ENCODE results near the gene CCSER1. TPM values are rescaled to one million over a fixed set of nuclear protein-coding genes. Genes with fewer than 3 reads are reported as not detected.
"Not testable (repeated sequence)": the region's sequence is repeated elsewhere in the genome, so short reads cannot be mapped to it uniquely, and the experiment has no call there.

The CCSER1 gene
- total RNA-seq, 1 donor from 2014 or later, result 18.1 TPM

DNA sequence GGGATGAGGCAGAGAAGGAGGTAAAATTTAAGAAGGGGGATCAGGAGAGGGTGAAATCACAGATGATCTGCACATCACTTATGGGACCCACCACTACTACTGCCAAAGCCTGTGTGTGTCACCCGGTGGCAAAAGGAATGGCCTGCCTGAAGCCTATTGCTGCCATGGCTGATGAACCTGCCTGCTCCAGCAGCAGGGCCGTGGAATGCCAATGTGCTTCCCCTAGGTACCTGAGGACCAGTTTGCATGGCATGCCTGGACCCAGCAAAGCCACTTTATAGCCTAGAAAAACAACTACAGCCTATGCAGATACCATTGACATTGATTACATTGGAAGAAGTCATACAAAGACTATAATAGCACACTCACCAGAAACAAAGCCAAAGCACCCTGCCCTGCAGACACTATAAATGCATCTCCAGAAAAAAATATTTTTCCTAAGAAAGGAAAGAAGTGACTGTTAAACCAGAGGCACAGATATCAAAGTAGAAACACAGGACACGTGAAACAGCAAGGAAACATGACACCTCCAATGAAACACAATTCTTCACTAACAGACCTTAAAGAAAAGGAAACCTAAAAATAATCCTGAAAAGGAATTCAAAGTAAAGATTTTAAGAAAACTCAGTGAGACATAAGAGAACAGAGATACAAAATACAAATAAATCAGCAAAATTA is 1495.9 kb downstream of the CCSER1 start:
- no peak overlapping the region for H3K4me3 Mint-ChIP-seq
- peaks cover 48% of the 10 kb centered on the region for H3K27me3 Mint-ChIP-seq
- TF ChIP-seq, protein P1, sequence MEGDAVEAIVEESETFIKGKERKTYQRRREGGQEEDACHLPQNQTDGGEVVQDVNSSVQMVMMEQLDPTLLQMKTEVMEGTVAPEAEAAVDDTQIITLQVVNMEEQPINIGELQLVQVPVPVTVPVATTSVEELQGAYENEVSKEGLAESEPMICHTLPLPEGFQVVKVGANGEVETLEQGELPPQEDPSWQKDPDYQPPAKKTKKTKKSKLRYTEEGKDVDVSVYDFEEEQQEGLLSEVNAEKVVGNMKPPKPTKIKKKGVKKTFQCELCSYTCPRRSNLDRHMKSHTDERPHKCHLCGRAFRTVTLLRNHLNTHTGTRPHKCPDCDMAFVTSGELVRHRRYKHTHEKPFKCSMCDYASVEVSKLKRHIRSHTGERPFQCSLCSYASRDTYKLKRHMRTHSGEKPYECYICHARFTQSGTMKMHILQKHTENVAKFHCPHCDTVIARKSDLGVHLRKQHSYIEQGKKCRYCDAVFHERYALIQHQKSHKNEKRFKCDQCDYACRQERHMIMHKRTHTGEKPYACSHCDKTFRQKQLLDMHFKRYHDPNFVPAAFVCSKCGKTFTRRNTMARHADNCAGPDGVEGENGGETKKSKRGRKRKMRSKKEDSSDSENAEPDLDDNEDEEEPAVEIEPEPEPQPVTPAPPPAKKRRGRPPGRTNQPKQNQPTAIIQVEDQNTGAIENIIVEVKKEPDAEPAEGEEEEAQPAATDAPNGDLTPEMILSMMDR (conservative IDR thresholded peaks at IDR 0.05), result no peak
- peaks cover 9% of the 10 kb centered on the region for H3K9me3 Mint-ChIP-seq
- no peaks in the 10 kb centered on the region for H3K36me3 Mint-ChIP-seq
- no peak for DNase-seq (ENCODE audit: extremely low spot score, unreplicated experiment)
- no peaks in the 10 kb centered on the region for H3K4me1 Mint-ChIP-seq (ENCODE audit: unreplicated experiment)
- H3K27ac Mint-ChIP-seq, result no peak overlapping the region

DNA sequence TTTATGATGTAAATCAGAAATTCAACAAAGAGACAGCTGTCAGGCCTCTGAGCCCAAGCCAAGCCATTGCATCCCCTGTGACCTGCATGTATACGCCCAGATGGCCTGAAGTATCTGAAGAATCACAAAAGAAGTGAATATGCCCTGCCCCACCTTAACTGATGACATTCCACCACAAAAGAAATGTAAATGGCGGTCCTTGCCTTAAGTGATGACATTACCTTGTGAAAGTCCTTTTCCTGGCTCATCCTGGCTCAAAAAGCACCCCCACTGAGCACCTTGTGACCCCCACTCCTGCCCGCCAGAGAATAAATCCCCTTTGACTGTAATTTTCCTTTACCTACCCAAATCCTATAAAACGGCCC is 1496.4 kb downstream of the CCSER1 start:
- not testable (repeated sequence) for H3K4me1 Mint-ChIP-seq (ENCODE audit: unreplicated experiment); H3K27ac Mint-ChIP-seq; H3K36me3 Mint-ChIP-seq; H3K4me3 Mint-ChIP-seq; DNase-seq (ENCODE audit: extremely low spot score, unreplicated experiment)
- Mint-ChIP-seq H3K9me3 (peaks cover 11% of the 10 kb centered on the region), H3K27me3 (peaks cover 48% of the 10 kb centered on the region)

DNA sequence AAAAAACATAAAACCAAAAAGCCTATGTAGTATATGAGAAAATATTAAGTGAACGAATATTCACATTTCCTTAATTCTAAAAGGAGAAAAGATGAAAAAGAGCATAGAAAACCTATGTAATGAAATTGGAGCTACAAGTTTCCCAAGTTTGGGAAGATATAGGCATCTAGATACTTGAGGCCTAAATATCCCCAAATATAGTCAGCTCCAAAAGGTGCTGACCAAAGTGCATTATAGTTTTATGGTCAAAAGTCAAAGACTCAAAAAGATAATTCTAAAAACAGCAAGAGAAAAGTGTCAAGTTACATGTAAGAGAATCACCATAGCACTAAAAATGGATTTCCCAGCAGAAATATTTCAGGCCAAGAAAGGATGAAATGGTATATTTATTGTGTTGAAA is 1502.9 kb downstream of the CCSER1 start:
- Mint-ChIP-seq H3K36me3 (no peaks in the 10 kb centered on the region), H3K4me3 (no peak overlapping the region), H3K27ac (no peak overlapping the region), H3K27me3 (peaks cover 24% of the 10 kb centered on the region), H3K4me1 (ENCODE audit: unreplicated experiment) (no peaks in the 10 kb centered on the region), H3K9me3 (peaks cover 15% of the 10 kb centered on the region)
- no peak for DNase-seq (ENCODE audit: extremely low spot score, unreplicated experiment)
- TF ChIP-seq, protein P1 (conservative IDR thresholded peaks at IDR 0.05), result no peak

DNA sequence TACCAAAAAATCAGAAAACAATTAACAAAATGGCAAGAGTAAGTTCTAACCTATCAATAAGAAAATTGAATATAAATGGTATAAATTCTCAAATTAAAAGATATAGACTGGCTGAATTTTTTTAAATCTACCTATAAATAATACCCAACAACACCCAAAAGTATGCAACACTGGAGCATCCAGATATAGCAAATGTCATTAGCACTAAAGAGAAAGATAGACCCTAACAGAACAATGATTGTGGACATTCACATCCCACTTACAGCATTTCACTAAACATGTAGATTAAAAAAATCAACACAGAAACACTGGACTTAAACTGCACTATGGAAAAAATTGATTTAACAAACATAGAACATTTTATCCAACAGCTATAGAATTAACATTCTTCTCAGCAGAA is 1503.6 kb downstream of the CCSER1 start:
- DNase-seq (ENCODE audit: extremely low spot score, unreplicated experiment), result no peak
- TF ChIP-seq, protein P1 (conservative IDR thresholded peaks at IDR 0.05), result no peak

DNA sequence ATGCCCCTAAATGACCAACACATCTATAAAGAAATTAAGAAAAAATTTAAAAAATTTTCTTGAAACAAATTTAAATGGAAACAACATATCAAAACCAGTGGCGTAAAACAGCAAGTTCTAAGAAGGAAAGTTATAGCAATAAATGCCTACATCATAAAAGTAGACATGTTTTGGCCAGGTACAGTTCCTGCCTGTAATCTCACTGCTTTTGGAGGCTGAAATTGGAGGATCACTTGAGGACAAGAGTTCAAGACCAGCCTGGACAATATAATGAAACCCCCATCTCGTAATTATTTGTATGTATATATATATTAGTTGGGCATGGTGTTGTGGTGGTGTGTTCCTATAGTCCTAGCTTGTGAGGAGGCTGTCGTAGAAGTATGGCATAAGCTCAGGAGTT is 1504.1 kb downstream of the CCSER1 start:
- no peak overlapping the region for H3K4me3 Mint-ChIP-seq
- peaks cover 10% of the 10 kb centered on the region for H3K9me3 Mint-ChIP-seq
- no peaks in the 10 kb centered on the region for H3K36me3 Mint-ChIP-seq
- DNase-seq (ENCODE audit: extremely low spot score, unreplicated experiment), result no peak
- no peak overlapping the region for H3K27ac Mint-ChIP-seq
- peaks cover 12% of the 10 kb centered on the region for H3K27me3 Mint-ChIP-seq
- TF ChIP-seq, protein P1 (conservative IDR thresholded peaks at IDR 0.05), result no peak
- no peaks in the 10 kb centered on the region for H3K4me1 Mint-ChIP-seq (ENCODE audit: unreplicated experiment)

More for the DNA sequence above, 1503.6 kb downstream of the CCSER1 start:
- Mint-ChIP-seq H3K27me3 (peaks cover 17% of the 10 kb centered on the region), H3K27ac (no peak overlapping the region), H3K4me1 (ENCODE audit: unreplicated experiment) (no peaks in the 10 kb centered on the region), H3K9me3 (peaks cover 10% of the 10 kb centered on the region), H3K36me3 (no peaks in the 10 kb centered on the region), H3K4me3 (no peak overlapping the region)

DNA sequence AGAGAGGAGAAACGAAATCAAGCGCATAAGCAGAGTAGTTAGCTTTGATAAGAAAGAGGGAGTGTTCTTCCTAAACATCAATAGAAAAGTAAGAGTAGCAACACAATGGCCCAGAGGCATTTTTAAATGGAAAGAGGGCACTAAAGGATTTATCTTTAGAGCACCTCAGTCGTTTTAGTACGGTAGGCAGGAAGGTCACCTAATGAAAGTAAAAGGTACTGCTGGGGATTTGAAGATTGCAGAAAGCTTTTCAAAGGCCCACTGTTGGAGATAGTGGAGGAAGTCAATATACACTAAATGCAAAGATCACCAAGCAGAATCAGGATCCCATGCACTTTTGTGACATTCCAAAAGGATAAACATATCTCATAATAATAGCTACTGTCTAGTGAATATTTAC is 1508.9 kb downstream of the CCSER1 start:
- no peaks in the 10 kb centered on the region for H3K4me1 Mint-ChIP-seq (ENCODE audit: unreplicated experiment)
- no peak overlapping the region for H3K27ac Mint-ChIP-seq
- H3K36me3 Mint-ChIP-seq, result no peaks in the 10 kb centered on the region
- TF ChIP-seq, protein P1 (conservative IDR thresholded peaks at IDR 0.05), result no peak
- H3K4me3 Mint-ChIP-seq, result no peak overlapping the region
- H3K27me3 Mint-ChIP-seq, result no peaks in the 10 kb centered on the region
- no peaks in the 10 kb centered on the region for H3K9me3 Mint-ChIP-seq
- no peak for DNase-seq (ENCODE audit: extremely low spot score, unreplicated experiment)

Other genes with a start within 250 kb of the CCSER1 start
- 0.17 and 4.7 TPM in 2 replicates for gene MMRN1, start 232.5 kb upstream of the CCSER1 start, total RNA-seq (ENCODE audit: low replicate concordance)